WI38 (cell line): ENCODE data around the gene NPVF.
A peak's percentile ranks its signal among the peaks of the same experiment; 100 is the strongest.

Experiments
- H3K4me3 ChIP-seq: 2 replicates; pipeline ENCODE4 v1.5.1; 2011; ENCODE audit warnings: low read depth, mild to moderate bottlenecking, control low read depth, low read length
- TF ChIP-seq, protein P1 (sequence below): IDR thresholded peaks from 2 replicates; pipeline ENCODE4 v1.5.1; 2012; ENCODE audit warnings: low read depth, mild to moderate bottlenecking, control low read depth, low read length

Gene NPVF

DNA sequence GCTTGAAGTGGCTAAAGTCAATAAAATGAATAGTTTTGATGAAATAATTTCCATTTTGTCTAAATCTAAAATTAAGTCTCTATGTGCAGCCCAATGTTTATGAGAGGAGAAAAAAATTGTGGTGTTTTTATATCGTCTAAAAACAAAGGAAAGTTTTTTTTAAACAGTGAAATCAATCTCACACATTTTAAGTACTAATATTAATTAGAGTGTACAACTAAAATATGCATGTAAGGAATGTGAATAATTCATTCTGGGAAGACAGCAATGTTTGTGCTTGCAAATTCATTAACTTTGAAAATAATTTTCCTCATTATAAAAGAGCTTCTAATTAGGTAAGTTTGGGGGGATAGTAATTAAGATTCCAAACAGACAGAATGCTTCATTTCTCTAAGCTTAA is at the start of gene NPVF:
NPVF (minus strand) TSS at position 101 of the 400 bp plus-strand sequence; CDS start at position 54, 47 bp downstream.
- TF ChIP-seq, protein P1, sequence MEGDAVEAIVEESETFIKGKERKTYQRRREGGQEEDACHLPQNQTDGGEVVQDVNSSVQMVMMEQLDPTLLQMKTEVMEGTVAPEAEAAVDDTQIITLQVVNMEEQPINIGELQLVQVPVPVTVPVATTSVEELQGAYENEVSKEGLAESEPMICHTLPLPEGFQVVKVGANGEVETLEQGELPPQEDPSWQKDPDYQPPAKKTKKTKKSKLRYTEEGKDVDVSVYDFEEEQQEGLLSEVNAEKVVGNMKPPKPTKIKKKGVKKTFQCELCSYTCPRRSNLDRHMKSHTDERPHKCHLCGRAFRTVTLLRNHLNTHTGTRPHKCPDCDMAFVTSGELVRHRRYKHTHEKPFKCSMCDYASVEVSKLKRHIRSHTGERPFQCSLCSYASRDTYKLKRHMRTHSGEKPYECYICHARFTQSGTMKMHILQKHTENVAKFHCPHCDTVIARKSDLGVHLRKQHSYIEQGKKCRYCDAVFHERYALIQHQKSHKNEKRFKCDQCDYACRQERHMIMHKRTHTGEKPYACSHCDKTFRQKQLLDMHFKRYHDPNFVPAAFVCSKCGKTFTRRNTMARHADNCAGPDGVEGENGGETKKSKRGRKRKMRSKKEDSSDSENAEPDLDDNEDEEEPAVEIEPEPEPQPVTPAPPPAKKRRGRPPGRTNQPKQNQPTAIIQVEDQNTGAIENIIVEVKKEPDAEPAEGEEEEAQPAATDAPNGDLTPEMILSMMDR: no peak
- H3K4me3 ChIP-seq: no peak within 1 kb of the TSS

DNA sequence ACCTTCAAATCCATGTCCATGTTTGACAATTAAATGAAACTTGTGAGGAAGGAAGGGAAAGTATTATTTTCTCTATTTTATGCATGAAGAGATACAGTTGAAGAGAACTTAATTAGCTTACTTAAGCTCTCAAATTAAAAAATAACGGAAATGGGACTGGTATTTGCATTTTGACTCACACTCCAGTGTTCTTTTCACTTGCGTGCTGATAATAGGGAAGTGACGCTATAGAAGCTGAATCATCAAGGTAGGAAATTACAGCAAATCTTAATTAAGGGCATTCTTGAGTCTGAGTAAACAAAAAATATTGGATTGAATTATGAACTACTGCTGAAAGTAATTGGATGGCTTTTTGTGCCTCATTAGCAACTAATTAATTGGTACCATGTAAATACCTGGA is 44.0 kb upstream of the NPVF start:
- no peak overlapping the region for H3K4me3 ChIP-seq
- TF ChIP-seq, protein P1: no peak

GRCh38 chr7:25263337-25263736 is 35.1 kb upstream of the NPVF start:
- no peak overlapping the region for H3K4me3 ChIP-seq
- TF ChIP-seq, protein P1: no peak

- TF ChIP-seq, protein P1: no peak
- H3K4me3 ChIP-seq: no peak overlapping the region
Observed at GRCh38 chr7:25262586-25262985, 34.3 kb upstream of the NPVF start.

DNA sequence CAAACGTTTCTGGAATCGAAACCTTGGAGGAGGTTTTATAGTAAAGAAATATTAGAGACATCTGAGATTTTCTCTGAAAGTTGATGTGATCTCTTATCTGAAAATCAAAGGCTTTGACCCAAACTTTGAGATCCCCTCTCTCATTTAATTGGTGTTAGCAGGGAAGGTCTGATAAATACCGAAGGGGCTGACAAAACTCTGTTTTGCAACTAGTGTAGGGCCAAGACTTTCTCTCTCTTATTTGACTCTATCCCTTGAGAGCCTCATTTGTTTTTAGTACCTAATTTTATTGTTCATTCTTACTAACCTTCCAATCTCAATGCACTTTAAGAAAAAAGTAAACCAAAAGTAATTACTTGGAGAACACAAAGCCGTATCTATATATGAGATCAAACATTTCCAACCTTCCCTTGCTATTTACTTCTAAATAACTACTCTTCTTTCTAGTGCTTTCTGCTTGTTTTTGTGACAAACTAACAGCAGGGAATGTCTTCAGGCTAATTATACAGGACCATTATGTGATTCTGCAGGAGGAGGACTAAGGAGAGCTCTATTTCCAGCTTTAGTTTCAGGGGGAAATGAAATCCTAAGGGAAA is 33.4 kb upstream of the NPVF start:
- H3K4me3 ChIP-seq: 0 out of 2 replicates have a peak overlapping the region, but pooled peaks have one; percentile 11
- TF ChIP-seq, protein P1: no peak

GRCh38 chr7:25260862-25261494 is 32.7 kb upstream of the NPVF start:
- TF ChIP-seq, protein P1: no peak
- H3K4me3 ChIP-seq: 0 out of 2 replicates have a peak overlapping the region, but pooled peaks have one; percentile 11

- TF ChIP-seq, protein P1: peak; percentile 81
- no peak overlapping the region for H3K4me3 ChIP-seq
Observed at GRCh38 chr7:25259487-25260243, 31.4 kb upstream of the NPVF start.
